Measurements from ENCODE around the gene ALKBH8. TPM values are rescaled to one million over a fixed set of nuclear protein-coding genes. Genes with fewer than 3 reads are reported as not detected.

Gene ALKBH8
- total and polyA plus RNA-seq, 2 of the 8 experiments (the other 6 are each of a cell fraction or from before 2014, with no cell fraction given), result 3.6 to 11.9 TPM

- TF ChIP-seq FOSL1 (IDR thresholded peaks at IDR 0.05; ENCODE audit: insufficient read depth, low read depth, low read length) (no peak), KDM5A (IDR thresholded peaks at IDR 0.05; ENCODE audit: low read length) (peak; percentile 90), BCL11A (IDR thresholded peaks at IDR 0.05; ENCODE audit: low read depth in 2 of 2, low read length in 2 of 2) (no peak), ZNF274 (IDR thresholded peaks at IDR 0.05; ENCODE audit: borderline replicate concordance, extremely low read depth, low read length) (no peak), PHF8 (conservative IDR thresholded peaks at IDR 0.05; ENCODE audit: low read depth, low read length) (peak; percentile 73), YY1 (IDR thresholded peaks at IDR 0.05; ENCODE audit: low read depth, low read length) (peak; percentile 99), CBX8 (IDR thresholded peaks at IDR 0.05; ENCODE audit: borderline replicate concordance, low read depth, low read length) (no peak), SP1 (IDR thresholded peaks at IDR 0.05; ENCODE audit: low read depth, low read length) (no peak), SIRT6 (IDR thresholded peaks at IDR 0.05; ENCODE audit: low read length) (no peak), CHD1 (IDR thresholded peaks at IDR 0.05; ENCODE audit: low read depth, low read length) (no peak), CHD2 (IDR thresholded peaks at IDR 0.05; ENCODE audit: low read length) (no peak)
- TF ChIP-seq, protein P1, sequence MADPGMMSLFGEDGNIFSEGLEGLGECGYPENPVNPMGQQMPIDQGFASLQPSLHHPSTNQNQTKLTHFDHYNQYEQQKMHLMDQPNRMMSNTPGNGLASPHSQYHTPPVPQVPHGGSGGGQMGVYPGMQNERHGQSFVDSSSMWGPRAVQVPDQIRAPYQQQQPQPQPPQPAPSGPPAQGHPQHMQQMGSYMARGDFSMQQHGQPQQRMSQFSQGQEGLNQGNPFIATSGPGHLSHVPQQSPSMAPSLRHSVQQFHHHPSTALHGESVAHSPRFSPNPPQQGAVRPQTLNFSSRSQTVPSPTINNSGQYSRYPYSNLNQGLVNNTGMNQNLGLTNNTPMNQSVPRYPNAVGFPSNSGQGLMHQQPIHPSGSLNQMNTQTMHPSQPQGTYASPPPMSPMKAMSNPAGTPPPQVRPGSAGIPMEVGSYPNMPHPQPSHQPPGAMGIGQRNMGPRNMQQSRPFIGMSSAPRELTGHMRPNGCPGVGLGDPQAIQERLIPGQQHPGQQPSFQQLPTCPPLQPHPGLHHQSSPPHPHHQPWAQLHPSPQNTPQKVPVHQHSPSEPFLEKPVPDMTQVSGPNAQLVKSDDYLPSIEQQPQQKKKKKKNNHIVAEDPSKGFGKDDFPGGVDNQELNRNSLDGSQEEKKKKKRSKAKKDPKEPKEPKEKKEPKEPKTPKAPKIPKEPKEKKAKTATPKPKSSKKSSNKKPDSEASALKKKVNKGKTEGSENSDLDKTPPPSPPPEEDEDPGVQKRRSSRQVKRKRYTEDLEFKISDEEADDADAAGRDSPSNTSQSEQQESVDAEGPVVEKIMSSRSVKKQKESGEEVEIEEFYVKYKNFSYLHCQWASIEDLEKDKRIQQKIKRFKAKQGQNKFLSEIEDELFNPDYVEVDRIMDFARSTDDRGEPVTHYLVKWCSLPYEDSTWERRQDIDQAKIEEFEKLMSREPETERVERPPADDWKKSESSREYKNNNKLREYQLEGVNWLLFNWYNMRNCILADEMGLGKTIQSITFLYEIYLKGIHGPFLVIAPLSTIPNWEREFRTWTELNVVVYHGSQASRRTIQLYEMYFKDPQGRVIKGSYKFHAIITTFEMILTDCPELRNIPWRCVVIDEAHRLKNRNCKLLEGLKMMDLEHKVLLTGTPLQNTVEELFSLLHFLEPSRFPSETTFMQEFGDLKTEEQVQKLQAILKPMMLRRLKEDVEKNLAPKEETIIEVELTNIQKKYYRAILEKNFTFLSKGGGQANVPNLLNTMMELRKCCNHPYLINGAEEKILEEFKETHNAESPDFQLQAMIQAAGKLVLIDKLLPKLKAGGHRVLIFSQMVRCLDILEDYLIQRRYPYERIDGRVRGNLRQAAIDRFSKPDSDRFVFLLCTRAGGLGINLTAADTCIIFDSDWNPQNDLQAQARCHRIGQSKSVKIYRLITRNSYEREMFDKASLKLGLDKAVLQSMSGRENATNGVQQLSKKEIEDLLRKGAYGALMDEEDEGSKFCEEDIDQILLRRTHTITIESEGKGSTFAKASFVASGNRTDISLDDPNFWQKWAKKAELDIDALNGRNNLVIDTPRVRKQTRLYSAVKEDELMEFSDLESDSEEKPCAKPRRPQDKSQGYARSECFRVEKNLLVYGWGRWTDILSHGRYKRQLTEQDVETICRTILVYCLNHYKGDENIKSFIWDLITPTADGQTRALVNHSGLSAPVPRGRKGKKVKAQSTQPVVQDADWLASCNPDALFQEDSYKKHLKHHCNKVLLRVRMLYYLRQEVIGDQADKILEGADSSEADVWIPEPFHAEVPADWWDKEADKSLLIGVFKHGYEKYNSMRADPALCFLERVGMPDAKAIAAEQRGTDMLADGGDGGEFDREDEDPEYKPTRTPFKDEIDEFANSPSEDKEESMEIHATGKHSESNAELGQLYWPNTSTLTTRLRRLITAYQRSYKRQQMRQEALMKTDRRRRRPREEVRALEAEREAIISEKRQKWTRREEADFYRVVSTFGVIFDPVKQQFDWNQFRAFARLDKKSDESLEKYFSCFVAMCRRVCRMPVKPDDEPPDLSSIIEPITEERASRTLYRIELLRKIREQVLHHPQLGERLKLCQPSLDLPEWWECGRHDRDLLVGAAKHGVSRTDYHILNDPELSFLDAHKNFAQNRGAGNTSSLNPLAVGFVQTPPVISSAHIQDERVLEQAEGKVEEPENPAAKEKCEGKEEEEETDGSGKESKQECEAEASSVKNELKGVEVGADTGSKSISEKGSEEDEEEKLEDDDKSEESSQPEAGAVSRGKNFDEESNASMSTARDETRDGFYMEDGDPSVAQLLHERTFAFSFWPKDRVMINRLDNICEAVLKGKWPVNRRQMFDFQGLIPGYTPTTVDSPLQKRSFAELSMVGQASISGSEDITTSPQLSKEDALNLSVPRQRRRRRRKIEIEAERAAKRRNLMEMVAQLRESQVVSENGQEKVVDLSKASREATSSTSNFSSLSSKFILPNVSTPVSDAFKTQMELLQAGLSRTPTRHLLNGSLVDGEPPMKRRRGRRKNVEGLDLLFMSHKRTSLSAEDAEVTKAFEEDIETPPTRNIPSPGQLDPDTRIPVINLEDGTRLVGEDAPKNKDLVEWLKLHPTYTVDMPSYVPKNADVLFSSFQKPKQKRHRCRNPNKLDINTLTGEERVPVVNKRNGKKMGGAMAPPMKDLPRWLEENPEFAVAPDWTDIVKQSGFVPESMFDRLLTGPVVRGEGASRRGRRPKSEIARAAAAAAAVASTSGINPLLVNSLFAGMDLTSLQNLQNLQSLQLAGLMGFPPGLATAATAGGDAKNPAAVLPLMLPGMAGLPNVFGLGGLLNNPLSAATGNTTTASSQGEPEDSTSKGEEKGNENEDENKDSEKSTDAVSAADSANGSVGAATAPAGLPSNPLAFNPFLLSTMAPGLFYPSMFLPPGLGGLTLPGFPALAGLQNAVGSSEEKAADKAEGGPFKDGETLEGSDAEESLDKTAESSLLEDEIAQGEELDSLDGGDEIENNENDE (IDR thresholded peaks at IDR 0.05; ENCODE audit: insufficient replicate concordance, low read length), result no peak
These were observed at the start of gene ALKBH8 (continued) for GRCh38 chr11:107565219-107565937.
